ENCODE data around the gene FADS1. TPM values are rescaled to one million over a fixed set of nuclear protein-coding genes. Genes with fewer than 3 reads are reported as not detected.

The FADS1 gene
- total and polyA plus RNA-seq, 2 donors (not counting 1 experiment from before 2014, with no cell fraction given): 173 to 208 TPM

DNA sequence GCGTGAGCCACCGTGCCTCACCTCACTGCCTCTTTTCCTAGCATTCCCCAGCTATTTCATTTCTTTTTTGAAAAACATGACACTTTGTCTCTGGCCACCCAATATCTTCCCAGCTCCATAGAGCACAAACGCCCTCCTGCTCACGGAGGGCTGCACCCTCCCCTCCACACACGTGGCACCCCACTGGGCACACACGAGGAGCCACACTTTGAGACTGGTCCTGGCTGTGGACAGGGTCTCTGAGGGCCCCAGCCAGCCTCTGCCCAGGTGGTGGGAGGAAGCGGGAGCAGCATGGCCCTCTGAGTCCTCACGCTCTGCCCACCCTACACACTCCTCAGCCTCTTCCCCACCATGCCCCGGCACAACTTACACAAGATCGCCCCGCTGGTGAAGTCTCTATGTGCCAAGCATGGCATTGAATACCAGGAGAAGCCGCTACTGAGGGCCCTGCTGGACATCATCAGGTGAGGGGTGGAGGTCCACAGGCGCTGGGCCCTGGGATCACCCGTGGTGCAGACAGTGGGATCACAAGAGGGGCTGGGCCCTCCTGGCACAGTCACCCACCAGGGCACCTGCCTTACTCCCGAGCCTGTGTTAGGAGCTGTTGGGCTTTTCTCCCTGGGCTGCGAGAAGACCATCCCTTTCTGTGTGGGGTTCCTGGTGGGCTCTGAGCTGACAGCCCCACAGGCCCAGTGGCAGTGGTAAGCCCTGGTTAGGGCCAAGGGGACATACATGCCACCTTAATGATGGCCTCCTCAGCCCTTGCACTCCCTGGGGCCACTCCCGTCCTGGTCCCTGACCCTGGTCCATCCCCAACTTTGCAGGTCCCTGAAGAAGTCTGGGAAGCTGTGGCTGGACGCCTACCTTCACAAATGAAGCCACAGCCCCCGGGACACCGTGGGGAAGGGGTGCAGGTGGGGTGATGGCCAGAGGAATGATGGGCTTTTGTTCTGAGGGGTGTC lies 48.3 kb upstream of the FADS1 start:
- H3K27ac ChIP-seq (ENCODE audit: insufficient read depth, low read length): no peak overlapping the region
- no peaks in the 10 kb centered on the region for H4K20me1 ChIP-seq (ENCODE audit: control insufficient read depth, extremely low read depth, insufficient read depth, low read length)
- H3K27me3 ChIP-seq (ENCODE audit: control insufficient read depth, insufficient read depth, low read length): no peaks in the 10 kb centered on the region
- H3K4me2 ChIP-seq (ENCODE audit: extremely low read depth, insufficient read depth, low read length): no peak overlapping the region
- H3K36me3 ChIP-seq (ENCODE audit: control insufficient read depth, insufficient read depth, low read length): peaks cover 33% of the 10 kb centered on the region
- H3K9me3 ChIP-seq (ENCODE audit: control insufficient read depth, insufficient read depth, low read depth, low read length): no peaks in the 10 kb centered on the region
- no peak overlapping the region for H3K9ac ChIP-seq (ENCODE audit: insufficient read depth, low read length)
- H3K4me1 ChIP-seq (ENCODE audit: control insufficient read depth, extremely low read depth, insufficient read depth, low read length): no peaks in the 10 kb centered on the region
- no peak for DNase-seq (ENCODE audit: low read depth in 2 of 2)
- H2AFZ ChIP-seq (ENCODE audit: low read length): no peak overlapping the region
- no peak for TF ChIP-seq EZH2 (IDR thresholded peaks at IDR 0.05; ENCODE audit: low read length, missing control alignments)
- TF ChIP-seq, protein P1, sequence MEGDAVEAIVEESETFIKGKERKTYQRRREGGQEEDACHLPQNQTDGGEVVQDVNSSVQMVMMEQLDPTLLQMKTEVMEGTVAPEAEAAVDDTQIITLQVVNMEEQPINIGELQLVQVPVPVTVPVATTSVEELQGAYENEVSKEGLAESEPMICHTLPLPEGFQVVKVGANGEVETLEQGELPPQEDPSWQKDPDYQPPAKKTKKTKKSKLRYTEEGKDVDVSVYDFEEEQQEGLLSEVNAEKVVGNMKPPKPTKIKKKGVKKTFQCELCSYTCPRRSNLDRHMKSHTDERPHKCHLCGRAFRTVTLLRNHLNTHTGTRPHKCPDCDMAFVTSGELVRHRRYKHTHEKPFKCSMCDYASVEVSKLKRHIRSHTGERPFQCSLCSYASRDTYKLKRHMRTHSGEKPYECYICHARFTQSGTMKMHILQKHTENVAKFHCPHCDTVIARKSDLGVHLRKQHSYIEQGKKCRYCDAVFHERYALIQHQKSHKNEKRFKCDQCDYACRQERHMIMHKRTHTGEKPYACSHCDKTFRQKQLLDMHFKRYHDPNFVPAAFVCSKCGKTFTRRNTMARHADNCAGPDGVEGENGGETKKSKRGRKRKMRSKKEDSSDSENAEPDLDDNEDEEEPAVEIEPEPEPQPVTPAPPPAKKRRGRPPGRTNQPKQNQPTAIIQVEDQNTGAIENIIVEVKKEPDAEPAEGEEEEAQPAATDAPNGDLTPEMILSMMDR (conservative IDR thresholded peaks at IDR 0.05 in 1 of 2, IDR thresholded peaks at IDR 0.05 in 1 of 2; ENCODE audit: low read depth in 1 of 2, low read length in 2 of 2): no peak
- no peaks in the 10 kb centered on the region for H3K79me2 ChIP-seq (ENCODE audit: control insufficient read depth, insufficient read depth, low read length)
- no peak overlapping the region for H3K4me3 ChIP-seq (replicated peaks in 1 of 4; ENCODE audit: control extremely low read depth in 1 of 4, insufficient read depth in 1 of 4, low read depth in 3 of 4, low read length in 4 of 4)

DNA sequence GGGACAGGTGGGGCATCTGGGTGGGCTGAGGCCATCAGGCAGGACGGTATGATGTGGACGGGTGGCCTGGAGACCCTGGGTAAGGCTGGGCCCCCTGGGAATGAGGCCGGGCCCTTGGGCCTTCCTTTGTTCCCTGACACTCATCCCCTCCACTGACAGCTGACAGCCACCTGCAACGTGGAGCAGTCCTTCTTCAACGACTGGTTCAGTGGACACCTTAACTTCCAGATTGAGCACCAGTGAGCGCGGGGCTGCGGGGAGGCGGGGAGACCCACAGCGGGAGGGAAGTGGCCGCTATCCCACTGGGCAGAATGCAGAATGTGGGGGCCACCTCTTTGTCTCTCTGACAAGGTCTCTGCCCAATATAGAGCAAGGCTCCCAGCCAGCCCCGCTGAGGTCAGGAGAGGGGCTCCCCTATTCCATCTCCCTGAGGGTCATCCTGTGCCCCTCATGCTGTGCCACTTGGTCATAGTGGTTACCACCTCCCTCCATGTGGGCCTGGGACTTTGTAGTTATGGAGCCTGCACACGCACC lies 46.8 kb upstream of the FADS1 start:
- H3K36me3 ChIP-seq (ENCODE audit: control insufficient read depth, insufficient read depth, low read length): peaks cover 38% of the 10 kb centered on the region
- no peak for DNase-seq (ENCODE audit: low read depth in 2 of 2)
- H3K4me2 ChIP-seq (ENCODE audit: extremely low read depth, insufficient read depth, low read length): no peak overlapping the region
- H3K27me3 ChIP-seq (ENCODE audit: control insufficient read depth, insufficient read depth, low read length): no peaks in the 10 kb centered on the region
- no peaks in the 10 kb centered on the region for H3K4me1 ChIP-seq (ENCODE audit: control insufficient read depth, extremely low read depth, insufficient read depth, low read length)
- no peak overlapping the region for H2AFZ ChIP-seq (ENCODE audit: low read length)
- no peak overlapping the region for H3K9ac ChIP-seq (ENCODE audit: insufficient read depth, low read length)
- H3K79me2 ChIP-seq (ENCODE audit: control insufficient read depth, insufficient read depth, low read length): no peaks in the 10 kb centered on the region
- no peak overlapping the region for H3K4me3 ChIP-seq (replicated peaks in 1 of 4; ENCODE audit: control extremely low read depth in 1 of 4, insufficient read depth in 1 of 4, low read depth in 3 of 4, low read length in 4 of 4)
- TF ChIP-seq EZH2 (IDR thresholded peaks at IDR 0.05; ENCODE audit: low read length, missing control alignments): no peak
- TF ChIP-seq, protein P1 (conservative IDR thresholded peaks at IDR 0.05 in 1 of 2, IDR thresholded peaks at IDR 0.05 in 1 of 2; ENCODE audit: low read depth in 1 of 2, low read length in 2 of 2): no peak
- H3K9me3 ChIP-seq (ENCODE audit: control insufficient read depth, insufficient read depth, low read depth, low read length): no peaks in the 10 kb centered on the region
- H4K20me1 ChIP-seq (ENCODE audit: control insufficient read depth, extremely low read depth, insufficient read depth, low read length): no peaks in the 10 kb centered on the region
- H3K27ac ChIP-seq (ENCODE audit: insufficient read depth, low read length): no peak overlapping the region

DNA sequence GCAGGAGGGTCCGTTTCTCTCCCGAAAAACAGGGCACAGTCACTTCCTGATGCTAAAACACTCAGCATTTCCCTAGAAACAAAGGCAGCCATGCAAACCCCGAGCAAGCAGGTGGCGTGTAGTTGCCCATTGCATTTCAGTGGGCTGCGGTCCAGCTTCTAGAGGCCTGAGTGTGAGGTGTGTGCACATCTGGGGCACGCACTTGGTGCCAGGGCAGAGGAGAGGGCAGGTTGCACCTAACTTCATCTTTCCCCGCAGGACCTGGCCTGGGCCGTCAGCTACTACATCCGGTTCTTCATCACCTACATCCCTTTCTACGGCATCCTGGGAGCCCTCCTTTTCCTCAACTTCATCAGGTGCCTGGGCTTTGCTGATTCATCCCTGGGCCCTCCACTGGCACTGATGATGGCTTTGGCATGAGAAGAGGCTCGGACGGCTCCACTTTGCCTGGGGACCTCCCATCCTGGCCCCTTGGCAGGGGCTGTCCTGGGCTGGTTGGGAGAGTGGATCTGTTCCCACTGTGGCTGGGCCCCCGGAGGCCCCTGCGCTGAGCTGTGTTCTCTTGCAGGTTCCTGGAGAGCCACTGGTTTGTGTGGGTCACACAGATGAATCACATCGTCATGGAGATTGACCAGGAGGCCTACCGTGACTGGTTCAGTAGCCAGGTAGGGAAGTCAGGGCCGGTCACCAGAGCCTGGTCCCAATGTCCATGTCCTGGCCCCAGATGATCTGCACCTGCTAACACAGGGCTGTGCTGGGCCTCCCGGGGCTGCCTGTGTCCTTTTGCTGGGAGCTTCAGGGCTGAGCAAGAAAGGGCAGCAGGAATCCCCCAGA lies 46.1 kb upstream of the FADS1 start:
- no peaks in the 10 kb centered on the region for H3K27me3 ChIP-seq (ENCODE audit: control insufficient read depth, insufficient read depth, low read length)
- no peak overlapping the region for H3K27ac ChIP-seq (ENCODE audit: insufficient read depth, low read length)
- H3K79me2 ChIP-seq (ENCODE audit: control insufficient read depth, insufficient read depth, low read length): no peaks in the 10 kb centered on the region
- H3K4me2 ChIP-seq (ENCODE audit: extremely low read depth, insufficient read depth, low read length): no peak overlapping the region
- TF ChIP-seq EZH2 (IDR thresholded peaks at IDR 0.05; ENCODE audit: low read length, missing control alignments): no peak
- TF ChIP-seq, protein P1 (conservative IDR thresholded peaks at IDR 0.05 in 1 of 2, IDR thresholded peaks at IDR 0.05 in 1 of 2; ENCODE audit: low read depth in 1 of 2, low read length in 2 of 2): no peak
- H3K9me3 ChIP-seq (ENCODE audit: control insufficient read depth, insufficient read depth, low read depth, low read length): no peaks in the 10 kb centered on the region
- H3K36me3 ChIP-seq (ENCODE audit: control insufficient read depth, insufficient read depth, low read length): peaks cover 39% of the 10 kb centered on the region
- H2AFZ ChIP-seq (ENCODE audit: low read length): no peak overlapping the region
- no peak for DNase-seq (ENCODE audit: low read depth in 2 of 2)
- no peaks in the 10 kb centered on the region for H3K4me1 ChIP-seq (ENCODE audit: control insufficient read depth, extremely low read depth, insufficient read depth, low read length)
- no peaks in the 10 kb centered on the region for H4K20me1 ChIP-seq (ENCODE audit: control insufficient read depth, extremely low read depth, insufficient read depth, low read length)
- no peak overlapping the region for H3K9ac ChIP-seq (ENCODE audit: insufficient read depth, low read length)
- no peak overlapping the region for H3K4me3 ChIP-seq (replicated peaks in 1 of 4; ENCODE audit: control extremely low read depth in 1 of 4, insufficient read depth in 1 of 4, low read depth in 3 of 4, low read length in 4 of 4)
